GM18861 (cell line): ENCODE results near the gene GARIN3.

ENCODE experiments used
- ATAC-seq: cut with Tn5 transposase; IDR thresholded peaks from one replicate; pipeline ENCODE4 v1.9.1; 2021; ENCODE audit not compliant: unreplicated experiment

The GARIN3 gene

DNA sequence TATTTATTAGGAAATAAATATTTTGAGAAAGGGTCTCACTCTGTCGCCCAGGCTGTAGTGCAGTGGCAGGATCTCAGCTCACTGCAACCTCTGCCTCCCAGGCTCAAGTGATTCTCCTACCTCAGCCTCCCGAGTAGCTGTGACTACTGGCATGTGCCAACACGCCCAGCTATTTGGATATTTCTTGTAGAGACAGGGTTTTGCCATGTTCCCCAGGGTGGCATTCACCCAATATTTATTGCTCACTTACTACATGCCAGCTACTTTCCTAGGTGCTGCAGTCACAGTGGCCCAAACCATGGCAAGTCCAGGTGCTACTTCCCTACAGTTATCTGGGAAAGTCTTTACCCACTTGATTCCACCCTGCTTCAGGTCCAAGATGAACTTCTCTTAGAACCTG, 15.1 kb downstream of the GARIN3 start:
- no peak for ATAC-seq

DNA sequence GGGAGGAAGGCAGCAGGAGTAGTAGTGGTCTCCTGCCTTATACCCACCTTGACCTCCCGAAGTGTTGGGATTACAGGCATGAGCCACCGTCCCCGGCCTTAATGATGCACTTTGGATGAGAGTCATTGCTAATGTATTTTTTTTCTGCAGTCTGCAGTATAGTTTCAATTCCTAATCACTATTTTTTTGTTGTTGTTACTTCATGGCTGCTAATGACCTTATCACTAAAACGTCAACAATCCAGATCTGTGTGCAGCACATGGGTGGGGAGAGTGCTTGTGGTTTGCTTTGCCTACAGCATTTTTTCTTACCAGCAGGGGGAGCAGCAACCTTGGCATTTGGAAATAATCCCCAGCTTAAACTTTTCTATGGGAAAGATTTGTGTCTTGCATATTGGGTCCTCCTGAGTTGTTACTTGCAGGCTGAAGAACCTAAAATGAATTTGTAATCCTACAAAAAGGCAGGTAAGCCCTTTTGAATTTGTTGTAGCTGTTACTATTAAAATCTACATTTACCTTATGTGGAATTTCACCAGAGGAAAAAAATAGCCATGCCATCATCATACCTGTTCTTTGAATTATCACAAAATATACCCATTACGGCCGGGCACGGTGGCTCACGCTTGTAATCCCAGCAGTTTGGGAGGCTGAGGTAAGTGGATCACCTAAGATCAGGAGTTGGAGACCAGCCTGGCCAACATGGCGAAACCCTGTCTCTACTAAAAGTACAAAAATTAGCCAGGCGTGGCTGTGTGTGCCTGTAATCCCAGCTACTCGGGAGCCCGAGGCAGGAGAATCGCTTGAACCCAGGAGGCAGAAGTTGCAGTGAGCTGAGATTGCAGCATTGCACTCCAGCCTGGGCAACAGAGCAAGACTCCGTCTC, 17.1 kb downstream of the GARIN3 start:
- peak; percentile 73 for ATAC-seq

- ATAC-seq = peak; percentile 27
These were observed 22.7 kb downstream of the GARIN3 start for GRCh38 chr5:157143127-157143971.

GRCh38 chr5:157142317-157143126, 23.5 kb downstream of the GARIN3 start, which contains the start of gene MED7:
Gene MED7, minus strand, starts transcription at chr5:157142865. Its CDS starts 3,434 bp downstream, at chr5:157139431.
- peak; percentile 100 for ATAC-seq

DNA sequence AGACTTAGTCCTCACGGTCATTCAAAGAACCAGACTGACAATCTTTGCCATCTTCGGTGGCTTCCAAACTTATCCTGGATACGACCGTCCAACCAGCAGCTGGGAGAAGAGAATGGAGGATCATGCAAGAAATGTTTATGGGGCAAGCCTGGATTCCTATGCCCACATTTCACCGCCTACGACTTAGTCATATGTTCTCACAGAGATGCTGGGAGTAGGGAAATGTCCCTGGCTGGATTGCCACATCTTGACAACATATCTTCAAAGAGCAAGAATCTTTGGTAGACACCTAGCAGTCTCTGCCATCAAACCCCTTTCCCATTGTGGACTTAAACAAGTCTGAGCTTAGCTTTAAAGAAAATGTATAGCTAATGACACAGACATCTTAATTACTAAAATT, 28.4 kb downstream of the GARIN3 start:
- ATAC-seq = no peak

- no peak for ATAC-seq
These were observed 33.8 kb downstream of the GARIN3 start for GRCh38 chr5:157132281-157132612.

DNA sequence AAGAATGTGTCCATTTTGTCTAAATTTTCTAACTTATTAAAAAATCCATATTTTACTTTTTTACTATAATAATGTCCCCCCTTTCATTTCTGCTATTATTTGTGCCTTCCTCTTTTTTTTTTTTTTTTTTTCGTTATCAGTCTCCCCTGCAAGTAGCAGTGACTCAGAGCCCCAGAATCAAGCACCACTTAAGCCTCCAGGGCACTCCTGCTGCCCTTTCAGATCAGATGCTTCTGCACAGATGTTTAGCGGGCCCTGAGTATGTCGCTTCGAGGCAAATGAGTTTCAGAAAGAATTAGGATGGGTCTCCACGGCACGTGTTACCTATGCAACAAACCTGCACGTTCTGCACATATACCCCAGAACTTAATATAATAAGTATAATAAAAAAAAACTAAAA, 35.1 kb downstream of the GARIN3 start:
- peak; percentile 43 for ATAC-seq

DNA sequence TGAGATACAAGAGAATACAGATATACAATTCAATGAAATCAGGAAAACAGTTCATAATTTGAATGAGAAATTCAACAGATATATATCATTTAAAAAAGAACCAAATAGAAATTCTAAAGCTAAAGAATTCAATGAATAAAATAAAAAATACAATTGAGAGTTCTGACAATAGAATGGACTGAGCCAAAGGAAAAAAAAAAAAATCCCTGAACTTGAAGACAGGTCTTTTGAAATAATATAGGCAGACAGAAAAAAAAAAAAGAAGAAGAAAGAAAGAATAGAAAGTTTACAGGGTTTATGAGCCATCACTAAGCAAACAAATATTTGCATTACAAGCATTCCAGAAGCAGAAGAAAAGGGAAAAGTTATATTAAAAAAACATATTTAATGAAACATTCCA, 44.4 kb downstream of the GARIN3 start:
- no peak for ATAC-seq

DNA sequence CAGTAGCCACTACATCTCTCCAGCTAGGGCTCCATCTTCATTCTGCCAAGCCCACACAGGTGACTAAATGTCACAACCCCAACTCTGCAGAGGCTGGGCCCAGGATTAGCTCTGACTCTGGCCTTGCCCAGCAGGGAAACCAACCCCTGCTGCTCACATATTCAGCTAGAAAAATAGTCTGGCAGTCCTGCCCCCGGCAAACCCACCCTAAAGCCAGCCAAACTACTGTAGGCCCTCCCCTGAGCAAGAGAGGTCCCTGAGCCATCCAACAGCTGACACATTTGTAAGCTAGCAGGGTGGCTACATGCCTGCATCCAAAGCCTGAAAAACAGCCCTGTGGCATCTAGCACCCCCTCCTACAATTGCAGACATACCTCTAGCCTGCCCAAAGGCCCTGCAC, 46.0 kb downstream of the GARIN3 start:
- no peak for ATAC-seq

- peak; percentile 49 for ATAC-seq
These were observed 49.5 kb downstream of the GARIN3 start for GRCh38 chr5:157116483-157116954.

DNA sequence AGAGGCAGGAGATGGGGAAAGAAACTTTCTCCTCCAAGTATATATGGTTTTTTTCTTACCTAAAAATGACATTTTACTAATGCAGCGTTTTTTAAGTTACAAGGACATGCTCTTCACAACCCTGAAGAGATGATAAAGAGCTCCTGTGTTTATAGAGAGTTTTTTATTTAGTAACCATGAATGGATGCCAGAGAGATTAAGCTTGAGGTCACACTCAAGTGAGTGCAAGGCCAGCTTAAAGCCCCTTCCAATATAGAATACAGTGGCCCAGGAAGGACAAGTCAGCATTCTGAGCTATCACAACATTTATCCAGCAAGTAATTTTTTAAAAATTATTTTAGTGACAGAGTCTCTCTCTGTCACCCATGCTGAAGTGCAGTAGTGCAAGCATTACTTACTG, 50.6 kb downstream of the GARIN3 start:
- ATAC-seq = no peak

DNA sequence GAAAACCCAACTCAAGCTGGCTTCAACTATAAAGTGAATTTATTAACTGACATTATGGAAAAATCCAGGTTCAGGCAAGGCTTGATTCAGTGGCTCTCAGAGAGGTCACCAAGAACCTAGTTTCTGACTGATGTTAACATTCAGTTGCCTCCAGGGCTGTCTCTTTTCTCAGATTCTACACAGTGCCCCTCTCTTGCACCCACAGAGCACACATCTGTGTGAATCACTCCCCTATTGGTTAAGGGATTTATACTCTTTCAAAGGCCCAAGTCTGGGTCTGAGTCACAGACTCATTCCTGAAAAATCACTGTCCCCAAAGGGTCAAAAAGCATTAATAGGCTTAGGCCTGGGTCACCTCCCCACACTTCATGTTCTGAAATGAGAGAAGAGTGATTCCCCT, 51.1 kb downstream of the GARIN3 start:
- ATAC-seq = no peak

GRCh38 chr5:157113002-157113401, 53.1 kb downstream of the GARIN3 start:
- no peak for ATAC-seq
